ENCODE data around the gene GRPEL2. TPM values are rescaled to one million over a fixed set of nuclear protein-coding genes. Genes with fewer than 3 reads are reported as not detected.

GRPEL2 gene
- total RNA-seq, 2 experiments from 2014 or later = 35.7 to 36.7 TPM

GRCh38 chr5:149348518-149348917, 3.2 kb downstream of the GRPEL2 start:
- CTCF ChIA-PET = no interaction called here
- POLR2A ChIA-PET = no interaction called here

- ChIA-PET POLR2A (no interaction called here), CTCF (interaction anchor here (0.9 to 1.2 kb wide), 2 partner anchors 8 to 22 kb away, joined by 3 read pairs; partner anchors contain the start of gene PCYOX1L)
Measured at GRCh38 chr5:149349382-149349781, 4.1 kb downstream of the GRPEL2 start.

GRCh38 chr5:149352169-149352568, 6.9 kb downstream of the GRPEL2 start:
- ChIA-PET CTCF (no interaction called here), POLR2A (no interaction called here)

GRCh38 chr5:149353911-149354310, 8.6 kb downstream of the GRPEL2 start:
- ChIA-PET POLR2A (interaction anchor here (0.7 kb wide), 1 partner anchor 9 kb away, joined by 3 read pairs; the partner anchor contains the start of gene GRPEL2), CTCF (interaction anchor here (1.2 to 3.5 kb wide), 3 partner anchors 9 to 18 kb away, joined by 3 to 17 read pairs (median 3); partner anchors contain the start of gene GRPEL2)

GRCh38 chr5:149355688-149356087, 10.4 kb downstream of the GRPEL2 start:
- POLR2A ChIA-PET = interaction anchor here (6.0 kb wide), 1 partner anchor 10 kb away, joined by 71 read pairs; the partner anchor contains the start of gene GRPEL2

GRCh38 chr5:149356391-149356790, 11.1 kb downstream of the GRPEL2 start:
- POLR2A ChIA-PET = interaction anchor here (6.0 kb wide), 1 partner anchor 11 kb away, joined by 71 read pairs; the partner anchor contains the start of gene GRPEL2
- CTCF ChIA-PET = interaction anchor here (2.5 to 3.5 kb wide), 2 partner anchors 11 to 26 kb away, joined by 8 to 17 read pairs; partner anchors contain the start of gene GRPEL2

More at GRCh38 chr5:149355688-149356087, 10.4 kb downstream of the GRPEL2 start:
- CTCF ChIA-PET = interaction anchor here (1.5 to 3.5 kb wide), 2 partner anchors 10 to 16 kb away, joined by 3 to 17 read pairs; partner anchors contain the start of gene GRPEL2

- ChIA-PET CTCF (interaction anchor here (0.8 to 2.5 kb wide), 7 partner anchors 8 to 193 kb away, joined by 3 to 11 read pairs (median 6); partner anchors contain the start of genes CSNK1A1 and GRPEL2), POLR2A (interaction anchor here (0.7 to 6.0 kb wide), 4 partner anchors 9 to 193 kb away, joined by 3 to 71 read pairs (median 6); partner anchors contain the start of gene GRPEL2)
Measured at GRCh38 chr5:149357370-149358293, 12.3 kb downstream of the GRPEL2 start, which contains the start of gene PCYOX1L. Gene PCYOX1L, plus strand, starts transcription at chr5:149358046. Its CDS starts 23 bp downstream, at chr5:149358069.

- ChIA-PET POLR2A (interaction anchor here (1.0 to 6.0 kb wide), 3 partner anchors 9 to 192 kb away, joined by 6 to 71 read pairs (median 6); partner anchors contain the start of gene GRPEL2), CTCF (interaction anchor here (1.0 to 2.5 kb wide), 6 partner anchors 9 to 41 kb away, joined by 3 to 11 read pairs (median 7); partner anchors contain the start of gene GRPEL2)
Measured at GRCh38 chr5:149358294-149358651, 13.0 kb downstream of the GRPEL2 start.

- POLR2A ChIA-PET = interaction anchor here (1.0 to 6.0 kb wide), 2 partner anchors 8 to 13 kb away, joined by 6 to 71 read pairs; partner anchors contain the start of gene GRPEL2
- CTCF ChIA-PET = interaction anchor here (1.4 to 2.4 kb wide), 4 partner anchors 12 to 42 kb away, joined by 4 to 8 read pairs (median 7); partner anchors contain the start of gene GRPEL2
Measured at GRCh38 chr5:149358868-149359495, 13.7 kb downstream of the GRPEL2 start.

- ChIA-PET CTCF (interaction anchor here (1.4 to 2.4 kb wide), 2 partner anchors 12 to 22 kb away, joined by 3 to 8 read pairs; no protein-coding TSS in a partner anchor), POLR2A (interaction anchor here (6.0 kb wide), 1 partner anchor 14 kb away, joined by 71 read pairs; the partner anchor contains the start of gene GRPEL2)
Measured at GRCh38 chr5:149360272-149360671, 15.0 kb downstream of the GRPEL2 start.

GRCh38 chr5:149362541-149362940, 17.2 kb downstream of the GRPEL2 start:
- ChIA-PET CTCF (interaction anchor here (0.6 kb wide), 1 partner anchor 206 kb away, joined by 4 read pairs; no protein-coding TSS in a partner anchor), POLR2A (no interaction called here)

GRCh38 chr5:149363358-149363757, 18.1 kb downstream of the GRPEL2 start:
- CTCF ChIA-PET = interaction anchor here (0.5 to 0.6 kb wide), 3 partner anchors 47 to 206 kb away, joined by 3 to 4 read pairs (median 3); no protein-coding TSS in a partner anchor
- POLR2A ChIA-PET = interaction anchor here (0.9 kb wide), 1 partner anchor 19 kb away, joined by 3 read pairs; the partner anchor contains the start of gene GRPEL2

- CTCF ChIA-PET = interaction anchor here (0.5 to 0.6 kb wide), 2 partner anchors 46 to 132 kb away, joined by 3 read pairs; no protein-coding TSS in a partner anchor
- POLR2A ChIA-PET = interaction anchor here (0.9 kb wide), 1 partner anchor 19 kb away, joined by 3 read pairs; the partner anchor contains the start of gene GRPEL2
Measured at GRCh38 chr5:149363936-149364335, 18.6 kb downstream of the GRPEL2 start.

- POLR2A ChIA-PET = no interaction called here
- CTCF ChIA-PET = no interaction called here
Measured at GRCh38 chr5:149364719-149365118, 19.4 kb downstream of the GRPEL2 start.

- CTCF ChIA-PET = interaction anchor here (0.7 to 4.6 kb wide), 4 partner anchors 17 to 130 kb away, joined by 3 to 30 read pairs (median 3); partner anchors contain the start of gene GRPEL2
- POLR2A ChIA-PET = no interaction called here
Measured at GRCh38 chr5:149365418-149365817, 20.1 kb downstream of the GRPEL2 start.

- POLR2A ChIA-PET = interaction anchor here (2.5 kb wide), 1 partner anchor 8 kb away, joined by 6 read pairs; no protein-coding TSS in a partner anchor
- CTCF ChIA-PET = interaction anchor here (1.0 to 4.6 kb wide), 7 partner anchors 13 to 131 kb away, joined by 3 to 30 read pairs (median 3); no protein-coding TSS in a partner anchor
Measured at GRCh38 chr5:149366169-149366729, 20.9 kb downstream of the GRPEL2 start.

- ChIA-PET CTCF (interaction anchor here (1.1 to 4.6 kb wide), 9 partner anchors 10 to 78 kb away, joined by 3 to 30 read pairs (median 3); partner anchors contain the start of gene PCYOX1L), POLR2A (interaction anchor here (2.5 kb wide), 1 partner anchor 9 kb away, joined by 6 read pairs; no protein-coding TSS in a partner anchor)
Measured at GRCh38 chr5:149367249-149367971, 22.1 kb downstream of the GRPEL2 start.
